NCI-H2107 treated with DMSO at 0.1 percent for 48 hours (cell line): ENCODE data around the gene TSPEAR.
"Not testable (repeated sequence)": the region's sequence is repeated elsewhere in the genome, so short reads cannot be mapped to it uniquely, and the experiment has no call there.

ENCODE experiments used
- DNase-seq: peaks from one replicate; lab custom pipeline; 2025; ENCODE audit not compliant: unreplicated experiment; lab: John Stamatoyannopoulos, UW

TSPEAR gene

DNA sequence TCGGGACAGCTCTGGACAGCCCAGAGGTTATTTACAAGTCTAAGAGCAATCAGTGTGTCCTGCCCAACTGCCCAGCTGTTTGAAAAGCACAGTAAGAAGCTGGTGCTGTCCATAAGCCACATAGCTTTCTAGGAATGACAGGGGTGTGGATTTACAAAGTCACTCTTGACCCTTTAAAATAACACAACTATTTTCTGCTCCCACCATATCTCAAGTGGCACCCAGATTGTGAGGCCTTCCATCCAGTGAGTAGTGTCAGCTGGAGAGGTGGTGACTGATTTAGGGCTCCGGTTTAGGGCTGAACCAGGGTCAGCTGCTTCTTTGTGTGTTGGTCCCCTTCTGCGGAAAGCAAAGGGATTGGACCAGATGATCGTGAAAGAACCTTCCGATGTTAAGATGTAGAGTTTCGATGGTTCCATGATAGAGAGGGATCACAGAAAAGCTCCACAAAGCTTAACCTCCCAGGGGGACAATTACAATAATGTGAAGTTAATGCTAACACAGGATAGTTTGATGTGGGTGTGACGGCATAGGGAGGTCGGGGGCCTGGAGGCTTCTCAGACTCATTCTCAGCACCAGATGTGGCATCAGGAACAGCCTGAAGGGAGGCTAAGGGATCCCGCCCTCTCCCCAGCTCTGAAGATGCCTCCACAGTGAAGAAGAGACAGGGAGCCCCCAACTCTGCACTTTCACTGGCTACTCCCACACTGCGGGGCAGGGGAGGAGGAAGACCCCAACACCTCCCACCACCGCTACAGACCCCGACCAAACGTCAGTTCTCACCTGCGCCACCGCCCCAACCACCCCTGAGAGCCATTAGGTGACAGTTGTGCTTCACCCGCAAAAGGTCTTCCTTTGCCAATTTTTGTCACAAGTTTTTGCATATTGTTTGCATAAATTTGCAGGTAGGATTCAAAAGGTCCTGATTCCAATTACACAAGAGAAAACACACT, 215.5 kb downstream of the TSPEAR start:
- DNase-seq: no peak

DNA sequence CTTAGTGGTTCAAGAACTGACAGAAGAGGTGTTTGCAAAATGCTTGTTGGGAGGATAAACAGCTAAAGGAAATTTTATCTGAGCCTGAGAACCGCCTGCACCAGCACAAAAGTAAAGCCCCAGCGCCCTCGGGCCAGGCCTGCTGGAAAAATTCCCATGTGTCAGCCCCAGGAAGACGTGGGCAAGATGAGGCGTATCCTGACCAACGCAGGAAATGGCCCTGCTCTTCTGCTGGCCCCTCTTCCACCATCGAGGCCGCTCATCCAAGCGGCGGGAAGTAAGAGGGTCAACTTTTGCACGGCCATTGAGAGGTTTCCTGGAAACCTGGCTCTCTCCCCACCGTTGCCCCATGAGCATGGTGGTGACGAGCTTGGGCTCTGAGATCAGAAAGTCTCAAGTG, 216.4 kb downstream of the TSPEAR start:
- DNase-seq: no peak

DNA sequence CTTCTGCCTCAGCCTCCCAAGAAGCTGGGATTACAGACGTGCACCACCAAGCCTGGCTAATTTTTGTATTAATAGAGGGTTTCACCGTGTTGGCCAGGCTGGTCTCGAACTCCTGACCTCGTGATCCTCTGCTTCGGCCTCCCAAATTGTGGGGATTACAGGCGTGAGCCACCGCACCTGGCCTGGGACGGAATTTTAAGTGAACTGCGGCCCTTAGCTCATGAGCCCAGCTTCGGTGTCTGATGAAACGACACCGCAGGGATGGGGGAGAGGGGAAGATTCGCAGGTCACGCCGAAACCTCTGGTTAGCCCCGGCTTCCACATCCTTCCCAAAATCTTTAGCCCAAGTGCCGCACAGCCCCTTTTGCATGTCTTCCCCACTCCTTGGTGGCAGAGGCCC, 217.0 kb downstream of the TSPEAR start:
- DNase-seq: no peak

DNA sequence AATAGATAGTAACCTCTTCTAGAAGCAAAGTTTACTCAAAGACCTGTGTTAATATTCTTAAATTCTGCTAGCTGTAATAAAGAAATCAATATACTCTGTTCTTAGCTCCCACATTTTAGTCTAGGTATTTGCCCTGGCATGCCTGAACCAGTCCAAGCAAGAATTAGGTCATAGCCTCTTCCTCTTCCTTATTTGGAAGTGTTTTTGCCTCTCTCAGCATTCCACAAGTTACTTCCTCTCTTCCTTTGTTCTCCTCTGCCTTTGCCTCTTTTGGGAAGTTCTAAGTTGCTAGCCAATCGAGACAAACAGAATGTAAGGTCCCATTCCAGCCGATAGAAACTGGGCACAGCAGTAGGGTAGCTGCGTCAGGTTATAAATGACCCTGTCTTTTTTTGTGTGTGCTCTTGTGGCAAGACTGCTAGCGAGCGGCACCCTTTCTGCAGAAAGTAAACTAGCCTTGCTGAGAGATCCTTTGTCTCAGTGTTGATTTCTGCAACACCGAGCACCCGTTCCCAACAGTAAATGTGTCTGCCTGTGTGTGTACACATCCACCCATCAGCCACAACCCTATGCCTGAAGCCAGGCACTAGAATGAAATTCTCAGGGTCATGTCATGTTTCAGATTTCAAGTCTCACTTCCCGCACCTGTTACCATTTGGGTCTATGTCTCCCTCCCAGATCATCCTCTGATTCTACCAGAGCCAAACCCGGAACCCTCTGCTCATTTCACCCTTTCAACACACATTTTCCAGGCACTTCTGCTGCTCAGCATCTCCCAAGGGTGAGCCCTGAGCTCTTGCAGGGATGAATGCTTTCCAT, 218.6 kb downstream of the TSPEAR start:
- no peak for DNase-seq

DNA sequence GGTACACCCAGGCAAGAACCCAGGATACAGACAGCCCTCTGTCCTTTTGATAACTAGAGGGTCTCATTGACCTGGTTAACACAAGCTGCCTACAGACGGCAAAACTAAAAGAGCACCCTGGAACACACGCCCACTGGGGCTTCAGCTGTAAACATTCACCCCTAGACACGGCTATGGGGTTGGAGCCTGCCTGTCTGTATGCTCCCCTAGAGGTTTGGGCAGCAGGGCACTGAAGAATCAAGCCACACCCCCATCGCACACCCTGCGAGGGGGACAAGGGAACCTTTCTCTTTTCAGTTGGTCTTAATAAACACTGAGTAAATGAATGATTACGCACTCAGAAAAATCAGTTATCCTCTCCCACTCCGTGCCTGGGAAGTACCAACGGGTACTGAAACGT, 220.6 kb downstream of the TSPEAR start:
- no peak for DNase-seq

DNA sequence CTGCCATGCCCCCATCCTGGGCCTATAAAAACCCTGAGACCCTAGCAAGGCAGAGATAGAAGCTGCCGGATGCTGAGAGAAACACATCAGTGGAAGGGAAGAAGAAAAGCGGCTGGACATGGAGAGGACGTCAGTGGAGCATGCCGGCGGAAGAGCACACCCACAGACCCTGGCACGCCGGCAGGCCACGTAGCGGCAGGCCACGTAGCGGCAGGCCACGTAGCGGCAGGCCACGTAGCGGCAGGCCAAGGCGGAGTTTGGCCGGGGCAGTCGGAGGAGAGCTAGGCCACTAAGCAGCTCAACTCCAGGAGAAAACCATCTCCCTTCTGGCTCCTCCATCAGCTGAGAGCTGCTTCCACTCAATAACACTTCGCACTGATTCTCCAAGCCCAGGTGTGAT, 221.0 kb downstream of the TSPEAR start:
- DNase-seq: no peak

DNA sequence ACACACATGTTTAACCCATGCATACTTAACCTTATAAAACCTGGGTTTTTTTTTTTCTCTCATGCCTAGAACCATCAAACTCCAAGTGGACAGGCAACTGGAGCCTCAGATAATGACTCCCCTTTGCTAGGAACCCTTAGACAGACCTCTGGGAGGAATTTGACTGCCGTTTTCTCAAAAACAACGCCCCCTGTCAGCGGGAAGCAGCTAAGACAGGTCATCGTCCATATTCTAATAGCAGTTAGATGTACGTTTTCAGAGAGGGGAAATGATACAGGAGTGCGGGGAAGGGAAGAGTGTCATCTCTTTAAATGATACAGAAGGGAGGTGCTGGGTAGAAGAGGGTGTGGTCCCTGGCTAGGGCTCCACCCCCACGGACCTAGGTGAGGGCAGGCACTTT, 221.4 kb downstream of the TSPEAR start:
- DNase-seq: no peak

DNA sequence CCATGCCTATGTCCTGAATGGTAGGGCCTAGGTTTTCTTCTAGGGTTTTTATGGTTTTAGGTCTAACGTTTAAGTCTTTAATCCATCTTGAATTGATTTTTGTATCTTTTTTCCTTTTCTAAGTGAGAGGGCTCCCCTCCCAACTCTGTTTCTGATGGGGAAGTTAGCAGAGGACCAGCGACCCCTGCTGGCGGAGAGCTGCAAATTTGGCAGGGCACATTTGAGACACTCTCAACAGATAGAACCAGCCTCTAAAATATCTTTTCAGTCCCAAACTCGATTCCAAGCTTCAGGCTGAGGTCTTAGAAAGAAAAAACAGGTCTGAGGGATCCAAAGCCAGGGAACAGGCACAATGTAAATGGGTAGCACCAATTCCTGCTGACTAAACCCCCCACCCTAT, 223.5 kb downstream of the TSPEAR start:
- no peak for DNase-seq

DNA sequence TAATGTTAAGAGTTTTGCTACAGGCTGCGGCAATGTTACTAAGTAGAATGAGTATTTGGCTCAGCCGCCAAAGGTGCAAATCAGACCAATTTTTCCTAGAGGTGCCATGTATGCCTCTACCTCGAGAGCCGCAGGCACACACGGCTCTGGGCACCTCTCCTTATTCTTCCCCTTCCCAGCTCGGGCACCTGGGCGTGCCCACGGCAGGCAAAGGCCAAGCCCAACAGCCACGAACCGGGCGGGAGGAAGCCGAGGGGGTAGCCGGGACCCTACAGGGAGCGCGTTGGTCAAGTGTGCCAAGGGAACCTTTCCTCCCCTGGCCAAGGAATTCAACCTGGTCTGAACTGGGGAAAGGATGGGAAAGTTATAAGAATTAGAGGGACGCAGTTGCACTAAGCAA, 225.1 kb downstream of the TSPEAR start:
- DNase-seq: no peak

DNA sequence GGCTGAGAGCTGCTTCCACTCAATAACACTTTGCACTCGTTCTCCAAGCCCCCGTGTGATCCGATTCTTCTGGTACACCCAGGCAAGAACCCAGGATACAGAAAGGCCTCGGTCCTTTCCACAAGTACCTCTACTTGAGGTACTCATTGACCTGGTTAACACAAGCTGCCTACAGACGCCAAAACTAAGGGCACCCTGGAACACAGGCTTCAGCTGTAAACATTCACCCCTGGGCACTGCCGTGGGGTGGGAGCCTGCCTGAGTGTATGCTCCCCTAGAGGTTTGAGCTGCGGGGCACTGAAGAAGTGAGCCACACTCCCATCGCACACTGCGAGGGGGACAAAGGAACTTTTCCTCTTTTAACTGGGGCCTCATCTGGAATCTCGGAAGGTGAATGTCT, 225.6 kb downstream of the TSPEAR start:
- no peak for DNase-seq

DNA sequence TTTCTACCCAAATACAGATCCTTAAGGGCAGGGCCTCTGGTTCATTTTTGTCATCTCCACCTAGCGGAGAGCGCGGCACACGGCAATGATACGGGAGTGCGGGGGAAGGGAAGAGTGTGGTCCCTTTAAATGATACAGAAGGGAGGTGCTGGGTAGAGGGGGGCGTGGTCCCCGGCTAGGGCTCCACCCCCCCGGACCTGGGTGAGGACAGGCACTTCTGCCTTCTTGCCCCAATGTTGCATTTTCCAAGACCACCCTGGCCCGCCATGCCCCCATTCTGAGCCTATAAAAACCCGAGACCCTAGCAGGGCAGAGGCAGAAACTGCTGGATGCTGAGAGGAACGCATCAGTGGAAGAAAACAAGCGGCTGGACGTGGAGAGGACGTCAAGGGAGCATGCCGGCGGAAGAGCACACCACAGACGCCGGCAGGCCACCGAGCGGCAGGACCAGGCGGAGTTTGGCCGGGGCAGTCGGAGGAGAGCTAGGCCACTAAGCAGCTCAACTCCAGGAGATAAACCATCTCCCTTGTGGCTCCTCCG, 226.0 kb downstream of the TSPEAR start:
- no peak for DNase-seq

DNA sequence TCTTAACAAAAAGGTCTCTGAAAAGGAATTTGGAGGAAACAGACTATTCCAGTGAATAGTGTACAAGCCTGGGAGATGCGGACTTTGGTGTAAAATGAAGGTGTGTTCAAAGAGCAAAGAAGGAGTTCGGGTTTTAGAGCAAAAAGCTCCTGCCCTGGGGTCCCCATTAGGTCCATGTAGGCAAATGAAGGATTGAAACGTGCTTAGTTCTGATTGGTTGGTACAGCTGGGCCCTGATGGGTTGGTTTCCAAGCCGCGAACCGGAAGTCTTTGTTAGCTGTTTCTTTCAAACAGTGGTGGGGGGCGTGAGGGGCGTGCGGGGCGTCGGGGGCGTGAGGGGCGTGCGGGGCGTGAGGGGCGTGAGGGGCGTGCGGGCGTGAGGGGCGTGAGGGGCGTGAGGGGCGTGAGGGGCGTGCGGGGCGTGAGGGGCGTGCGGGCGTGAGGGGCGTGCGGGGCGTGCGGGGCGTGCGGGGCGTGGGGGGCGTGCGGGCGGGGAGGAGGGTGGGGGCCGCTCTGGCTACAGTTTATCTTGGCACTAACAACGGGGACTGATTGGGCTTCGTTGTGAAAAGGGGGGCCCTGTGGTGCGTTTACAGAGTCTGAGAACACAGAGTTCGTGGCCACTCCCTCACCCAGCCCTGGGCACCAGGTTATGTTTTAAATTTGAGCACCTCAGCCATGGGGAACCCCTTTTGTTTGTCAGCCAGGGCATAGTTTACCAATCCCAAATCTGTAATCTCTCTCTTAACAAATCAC, 226.7 kb downstream of the TSPEAR start:
- DNase-seq: no peak

DNA sequence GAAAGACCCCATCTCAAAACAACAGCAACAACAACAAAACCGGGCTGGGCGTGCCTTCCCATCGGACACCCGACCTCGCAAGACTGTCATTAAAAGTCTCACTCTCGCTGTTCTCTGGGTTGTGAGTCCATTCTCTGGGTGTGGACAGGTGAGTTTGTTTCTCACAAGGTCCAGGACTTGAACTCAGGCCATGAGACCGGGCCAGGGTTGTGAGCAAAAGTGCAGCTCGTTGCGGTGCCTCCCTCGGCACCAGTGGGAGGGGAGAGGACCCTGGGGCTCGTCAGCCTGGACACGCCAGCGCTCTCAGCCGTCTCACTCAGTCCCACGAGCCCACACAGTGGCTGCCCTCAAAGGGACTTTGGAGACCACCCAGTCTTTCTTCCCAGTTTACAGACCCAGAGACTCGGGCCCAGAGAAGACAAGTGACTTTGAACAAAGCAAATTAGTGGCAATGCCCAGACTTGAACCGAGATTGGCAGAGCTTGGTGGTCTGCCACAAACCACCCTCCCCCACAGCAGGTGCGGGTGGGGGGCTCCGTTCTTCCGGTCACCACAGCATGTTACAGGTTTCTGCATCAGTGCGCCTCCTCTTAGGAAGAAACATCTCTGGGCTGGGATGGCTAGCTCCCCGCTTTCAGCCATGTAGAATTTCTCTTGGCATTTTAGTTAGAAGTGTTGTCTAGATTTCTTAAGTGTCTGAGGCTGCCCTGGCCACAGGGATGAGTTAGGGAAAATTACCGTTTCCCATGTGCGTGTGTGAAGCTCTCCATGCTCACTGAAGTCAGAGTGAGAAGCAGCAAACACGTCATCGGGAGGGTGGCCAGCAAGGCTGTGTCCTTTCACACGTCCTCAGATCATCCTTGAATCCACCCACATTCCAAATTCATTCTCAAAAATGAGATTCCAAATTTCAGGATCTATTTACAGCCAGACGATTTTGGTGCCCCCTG, 227.8 kb downstream of the TSPEAR start:
- DNase-seq: no peak

DNA sequence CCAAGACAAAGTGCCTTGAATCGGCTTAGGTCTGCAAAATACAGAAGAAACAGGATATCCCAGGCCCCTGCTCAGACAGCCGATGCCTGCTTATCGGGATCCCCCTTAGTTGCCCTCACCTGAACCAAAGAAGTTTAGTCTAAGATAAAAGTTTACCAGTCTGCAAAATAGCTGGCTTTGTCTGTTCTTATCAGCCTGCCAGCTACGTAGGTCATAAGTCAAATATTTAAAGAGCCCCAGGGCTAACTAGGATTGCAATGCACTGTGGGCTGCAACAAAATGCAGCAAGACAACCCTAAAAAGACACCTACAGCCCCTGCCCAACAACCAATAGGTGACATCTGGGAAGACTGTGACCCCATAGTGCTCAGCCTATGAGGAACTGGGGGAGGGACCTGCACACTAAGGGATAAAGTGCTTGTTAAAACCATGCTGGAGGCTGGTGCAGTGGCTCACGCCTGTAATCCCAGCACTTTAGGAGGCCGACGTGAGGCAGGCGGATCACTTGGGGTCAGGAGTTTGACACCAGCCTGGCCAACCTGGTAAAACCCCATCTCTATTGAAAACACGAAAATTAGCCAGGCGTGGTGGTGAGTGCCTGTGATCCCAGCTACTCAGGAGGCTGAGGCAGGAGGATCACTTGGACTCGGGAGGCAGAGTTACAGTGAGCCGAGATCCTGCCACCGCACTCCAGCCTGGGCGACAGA, 228.6 kb downstream of the TSPEAR start:
- DNase-seq: no peak

DNA sequence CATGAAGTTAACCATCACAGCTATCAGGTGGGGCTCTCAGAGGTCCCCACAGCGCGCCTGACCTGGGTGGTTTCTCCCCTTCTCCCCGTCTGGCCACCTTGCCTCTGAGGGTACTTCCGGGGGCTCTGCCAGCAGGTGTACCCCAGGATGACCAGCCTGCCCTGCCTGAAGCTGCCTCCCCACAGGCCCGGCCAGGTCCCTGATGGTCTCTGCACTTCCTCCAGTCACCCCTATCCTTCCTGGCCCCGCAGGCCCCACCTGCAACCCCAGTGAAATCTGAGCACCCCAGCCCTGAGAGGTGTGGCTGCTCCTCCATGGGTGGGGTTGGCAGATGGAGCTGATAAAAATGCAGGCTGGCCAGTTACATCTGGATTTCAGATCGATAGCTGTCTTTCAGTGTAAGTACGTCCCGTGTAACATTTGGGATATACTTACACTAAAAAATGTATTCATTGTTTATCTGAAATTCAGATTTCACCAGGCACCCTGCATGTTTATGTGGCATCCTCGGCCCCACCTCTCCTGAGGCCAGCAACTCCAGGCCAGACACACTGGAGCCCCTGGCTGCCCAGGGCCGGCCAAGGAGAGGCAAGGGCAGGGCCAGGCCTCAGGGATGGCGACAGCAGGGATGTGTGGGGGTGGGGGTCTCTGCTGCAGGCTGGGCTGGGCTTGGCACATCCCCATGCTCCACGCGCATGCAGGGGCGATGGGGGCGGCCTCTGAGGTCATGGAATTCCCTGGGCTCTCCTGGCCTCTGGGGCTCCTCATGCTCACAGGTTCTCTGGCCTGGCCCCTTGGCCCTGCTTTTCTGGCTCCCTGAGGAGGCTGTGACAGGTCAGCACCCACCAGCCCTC, 230.9 kb downstream of the TSPEAR start:
- no peak for DNase-seq

DNA sequence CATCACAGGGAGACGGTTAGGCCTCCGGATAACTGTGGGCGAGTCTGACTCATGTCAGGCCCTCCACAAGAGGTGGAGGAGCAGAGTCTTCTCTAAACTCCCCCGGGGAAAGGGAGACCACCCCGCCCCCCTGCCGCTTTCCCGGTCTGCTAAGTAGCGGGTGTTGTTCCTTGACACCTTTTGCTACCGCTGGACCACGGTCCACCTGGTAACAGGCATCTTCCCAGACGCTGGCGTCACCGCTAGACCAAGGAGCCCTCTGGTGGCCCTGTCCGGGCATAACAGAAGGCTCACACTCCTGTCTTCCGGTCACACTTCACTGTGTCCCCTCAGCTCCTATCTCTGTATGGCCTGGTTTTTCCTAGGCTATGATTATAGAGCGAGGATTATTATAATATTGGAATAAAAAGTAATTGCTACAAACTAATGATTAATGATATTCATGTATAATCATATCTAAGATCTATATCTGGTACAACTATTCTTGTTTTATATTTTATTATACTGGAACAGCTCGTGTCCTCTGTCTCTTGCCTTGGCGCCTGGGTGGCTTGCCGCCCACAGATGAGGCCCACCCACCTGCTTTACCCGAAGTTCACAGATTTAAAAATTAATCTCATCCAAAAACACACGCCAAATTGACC, 231.7 kb downstream of the TSPEAR start:
- not testable (repeated sequence) for DNase-seq

DNA sequence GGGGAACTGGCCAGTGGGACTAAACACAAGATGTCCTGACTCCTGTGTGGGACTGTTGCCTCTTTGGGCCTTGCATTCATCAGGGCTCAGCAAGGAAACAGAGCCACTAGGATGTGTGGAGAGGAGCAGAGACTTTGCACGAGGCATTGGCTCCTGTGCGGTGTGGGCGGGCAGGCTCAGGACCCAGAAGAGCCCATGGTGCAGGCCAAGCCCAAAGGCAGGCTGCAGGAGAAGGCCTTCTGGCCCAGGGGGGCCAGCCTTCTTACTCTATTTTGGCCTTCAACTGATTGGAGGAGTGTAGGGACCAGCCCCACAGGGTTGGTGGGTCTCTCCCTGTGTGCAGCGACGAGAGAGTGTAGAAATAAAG, 232.6 kb downstream of the TSPEAR start:
- DNase-seq: no peak
